IMR-90 (cell line): ENCODE results near the gene APOL3. TPM values are rescaled to one million over a fixed set of nuclear protein-coding genes. Genes with fewer than 3 reads are reported as not detected.

Source experiments
- ATAC-seq: fragments of 200-7000 bp; cut with Tn5 transposase; 2 replicates; pipeline ENCODE4 v1.9.1; 2020; ENCODE audit warnings: low read depth, mild to moderate bottlenecking, moderate library complexity
- BruUV-seq: library from RNA; stranded (reverse); fragments of 400-500 nt; replicated peaks from 2 replicates; lab custom pipeline; 2021; lab: Mats Ljungman, UMichigan
- CTCF ChIA-PET: fragments of 300-600 bp; formaldehyde crosslinking; extraction: SDS; loops from one replicate; lab custom pipeline; 2021; ENCODE audit warnings: antibody characterized with exemption; lab: Yijun Ruan, JAX
- POLR2A ChIA-PET: fragments of 300-600 bp; sonication (Branson Sonifier 250); formaldehyde crosslinking; loops from one replicate; lab custom pipeline; 2022; ENCODE audit warnings: antibody characterized with exemption; ENCODE audit not compliant: unreplicated experiment; lab: Charles Lee
- DNase-seq: peaks from one replicate; pipeline ENCODE4 v3.0.0; 2013
- H2AFZ ChIP-seq: replicated peaks from 2 replicates; pipeline ENCODE3; 2013; ENCODE audit warnings: low read length, mild to moderate bottlenecking; ENCODE audit not compliant: poor library complexity
- H2AK5ac ChIP-seq: 2 replicates; pipeline ENCODE4 v1.6.1; 2013; ENCODE audit warnings: low read depth, low read length, inconsistent platforms
- H2AK9ac ChIP-seq: replicated peaks from 2 replicates; pipeline ENCODE3; 2013; ENCODE audit warnings: mild to moderate bottlenecking, low read depth, low read length, moderate library complexity; ENCODE audit not compliant: poor library complexity
- H2BK120ac ChIP-seq: 2 replicates; pipeline ENCODE4 v1.6.1; 2013; ENCODE audit warnings: low read depth, low read length, inconsistent platforms
- H2BK15ac ChIP-seq: 3 replicates; pipeline ENCODE4 v1.6.1; 2013; ENCODE audit warnings: low read depth, low read length, inconsistent platforms
- H2BK20ac ChIP-seq: 2 replicates; pipeline ENCODE4 v1.6.1; 2013; ENCODE audit warnings: low read depth, mild to moderate bottlenecking, inconsistent platforms, low read length, moderate library complexity
- H2BK5ac ChIP-seq: 2 replicates; pipeline ENCODE4 v1.6.1; 2013; ENCODE audit warnings: mild to moderate bottlenecking, low read depth, low read length, inconsistent platforms; ENCODE audit not compliant: poor library complexity, severe bottlenecking
- H3K14ac ChIP-seq: replicated peaks from 2 replicates; pipeline ENCODE4 v1.6.1; 2013; ENCODE audit warnings: low read depth, low read length, inconsistent platforms
- H3K18ac ChIP-seq: 2 replicates; pipeline ENCODE4 v1.6.1; 2013; ENCODE audit warnings: low read depth, low read length, control low read depth
- H3K23ac ChIP-seq: 2 replicates; pipeline ENCODE4 v1.6.1; 2013; ENCODE audit warnings: low read depth, low read length, inconsistent platforms
- H3K27ac ChIP-seq: 2 replicates; pipeline ENCODE4 v1.5.1; 2013; ENCODE audit warnings: mild to moderate bottlenecking, control low read depth, low read length; ENCODE audit not compliant: insufficient read depth
- H3K27me3 ChIP-seq: 2 replicates; pipeline ENCODE4 v1.6.1; 2013; ENCODE audit warnings: low read length; ENCODE audit not compliant: control insufficient read depth, insufficient read depth
- H3K36me3 ChIP-seq: 2 replicates; pipeline ENCODE4 v1.6.1; 2013; ENCODE audit warnings: low read length, mixed read lengths; ENCODE audit not compliant: control insufficient read depth, insufficient read depth
- H3K4ac ChIP-seq: 2 replicates; pipeline ENCODE4 v1.6.1; 2013; ENCODE audit warnings: low read depth, low read length, inconsistent platforms
- H3K4me1 ChIP-seq: 2 replicates; pipeline ENCODE4 v1.6.1; 2013; ENCODE audit warnings: low read length, mixed read lengths; ENCODE audit not compliant: control insufficient read depth, insufficient read depth
- H3K4me2 ChIP-seq: 2 replicates; pipeline ENCODE4 v1.6.1; 2013; ENCODE audit warnings: low read depth, mild to moderate bottlenecking, control low read depth, low read length, moderate library complexity
- H3K4me3 ChIP-seq: 2 replicates; pipeline ENCODE4 v1.5.1; 2013; ENCODE audit warnings: low read depth, mild to moderate bottlenecking, control low read depth, low read length, moderate library complexity; ENCODE audit not compliant: insufficient read depth
- H3K56ac ChIP-seq: 2 replicates; pipeline ENCODE4 v1.6.1; 2013; ENCODE audit warnings: low read length, inconsistent platforms; ENCODE audit not compliant: insufficient read depth; ENCODE audit errors: extremely low read depth
- H3K79me1 ChIP-seq, 2 experiments: 2 replicates each; pipeline ENCODE4 v1.6.1; 2013; ENCODE audit warnings: low read length in 2 of 2, inconsistent platforms in 1 of 2, low read depth in 1 of 2
- H3K9ac ChIP-seq: 2 replicates; pipeline ENCODE4 v1.6.1; 2013; ENCODE audit warnings: low read depth, low read length, control low read depth
- H3K9me1 ChIP-seq: 2 replicates; pipeline ENCODE4 v1.6.1; 2013; ENCODE audit warnings: low read length, inconsistent platforms; ENCODE audit not compliant: insufficient read depth
- H3K9me3 ChIP-seq: 2 replicates; pipeline ENCODE4 v1.6.1; 2013; ENCODE audit warnings: low read length; ENCODE audit not compliant: control insufficient read depth, insufficient read depth
- H4K20me1 ChIP-seq: 2 replicates; pipeline ENCODE4 v1.6.1; 2013; ENCODE audit warnings: low read length, inconsistent platforms; ENCODE audit not compliant: insufficient read depth
- H4K5ac ChIP-seq: 2 replicates; pipeline ENCODE4 v1.6.1; 2013; ENCODE audit warnings: mild to moderate bottlenecking, low read depth, low read length, control low read depth
- H4K8ac ChIP-seq, 2 experiments: 2 replicates each; pipeline ENCODE4 v1.6.1; 2013; ENCODE audit warnings: low read depth in 2 of 2, low read length in 2 of 2, control low read depth in 1 of 2, inconsistent platforms in 1 of 2
- H4K91ac ChIP-seq: 2 replicates; pipeline ENCODE4 v1.6.1; 2013; ENCODE audit warnings: low read depth, low read length, inconsistent platforms; ENCODE audit not compliant: insufficient read depth
- CEBPB ChIP-seq: IDR thresholded peaks from 2 replicates; pipeline ENCODE4 v1.6.1; 2012; ENCODE audit warnings: low read depth, low read length, improper control_type of control experiment
- CHD1 ChIP-seq: IDR thresholded peaks from 2 replicates; pipeline ENCODE4 v1.6.1; 2012; ENCODE audit warnings: low read depth, low read length, improper control_type of control experiment
- ELK1 ChIP-seq: fragments of 150-350 bp; IDR thresholded peaks from 2 replicates; pipeline ENCODE4 v1.6.1; 2016; ENCODE audit warnings: low read depth, mild to moderate bottlenecking, low read length, moderate library complexity, borderline replicate concordance
- MAZ ChIP-seq: IDR thresholded peaks from 2 replicates; pipeline ENCODE4 v1.6.1; 2012; ENCODE audit warnings: low read depth, mild to moderate bottlenecking, low read length, improper control_type of control experiment, moderate library complexity, borderline replicate concordance
- POLR2A ChIP-seq: IDR thresholded peaks from 2 replicates; pipeline ENCODE4 v1.6.1; 2012; ENCODE audit warnings: mild to moderate bottlenecking, low read depth, low read length
- RFX5 ChIP-seq: IDR thresholded peaks from 2 replicates; pipeline ENCODE4 v1.8.0; 2012; ENCODE audit warnings: low read depth, mild to moderate bottlenecking, low read length, moderate library complexity
- WGBS, 2 experiments: methylation state at CpG; one replicate each; pipeline versions ENCODE4 v1.1.5 to v1.1.7; 2013; ENCODE audit warnings: missing lambda C conversion rate in 2 of 2; ENCODE audit not compliant: insufficient read length in 1 of 2; ENCODE audit errors: extremely low coverage in 2 of 2; 5-methylcytosine and 5-hydroxymethylcytosine counted together
- dilution Hi-C: fragments of 300-500 bp; cut with HindIII; formaldehyde crosslinking; loops from one replicate; pipeline ENCODE4 v1.14.3; 2018; ENCODE audit warnings: low sequenced_read_pairs; ENCODE audit not compliant: unreplicated experiment
- in situ Hi-C: fragments of 300-500 bp; cut with MboI; formaldehyde crosslinking; loops from 3 replicates; pipeline ENCODE4 v1.14.3; 2019; ENCODE audit warnings: low sequenced_read_pairs, inconsistent platforms, mixed read lengths
- intact Hi-C: fragments of 100-400 bp; cut with micrococcal nuclease; formaldehyde crosslinking; loops from 2 replicates; pipeline ENCODE4 v1.10.0; 2022
- polyA plus RNA-seq, 3 experiments: library from polyadenylated mRNA; depleted of rRNA; stranded (reverse); fragments of >200 nt; gene quantifications; 2 replicates each; pipeline ENCODE4 v1.2.3, GENCODE V29; 2012; ENCODE audit warnings: low replicate concordance in 1 of 3
- total RNA-seq: library from RNA; depleted of rRNA; stranded (reverse); fragments of >200 nt; gene quantifications from 2 replicates; pipeline ENCODE4 v1.2.3, GENCODE V29; 2012

The APOL3 gene
- total and polyA plus RNA-seq, 2 of the 4 experiments (the other 2 are of a cell fraction): 1.4 to 2.3 TPM

DNA sequence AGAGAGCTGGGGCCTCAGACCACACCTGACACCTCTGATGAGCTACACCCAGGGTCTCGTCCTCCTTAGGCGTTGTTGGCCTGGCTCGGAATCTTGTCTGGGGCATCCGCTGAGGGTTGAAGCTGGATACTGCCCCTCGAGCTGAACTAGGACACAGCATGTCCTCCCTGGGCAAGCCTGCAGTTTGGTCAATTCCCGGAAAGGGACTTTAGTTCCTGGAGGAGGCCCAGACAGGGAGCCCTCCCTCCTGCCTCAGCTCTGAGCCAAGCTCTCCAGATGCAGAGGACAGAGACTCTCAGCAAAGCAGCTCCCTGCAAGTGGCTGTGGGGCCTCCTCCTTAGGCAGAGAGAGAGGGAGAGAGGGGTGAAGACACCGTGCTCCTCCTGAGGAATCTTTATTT is 4.9 kb downstream of the APOL3 start:
- ATAC-seq: peak; percentile 30

More for the DNA sequence above, 4.9 kb downstream of the APOL3 start:
- in situ Hi-C loops: no loop called here
- peak overlapping the region; percentile 52 for H2AK9ac ChIP-seq
- no peak for TF ChIP-seq MAZ
- no peak for TF ChIP-seq ELK1
- no peak for TF ChIP-seq POLR2A
- no peak for TF ChIP-seq CHD1
- no peak for TF ChIP-seq RFX5
- TF ChIP-seq CEBPB: no peak
- peaks cover 13% of the 10 kb centered on the region; the same call in 1 of the 2 replicates for H3K4me1 ChIP-seq
- no TSS peak for BruUV-seq
- ChIA-PET POLR2A (no interaction called here), CTCF (interaction anchor here (2.8 kb wide), 1 partner anchor 24 kb away, joined by 7 read pairs; no protein-coding TSS in a partner anchor)
- H2AFZ ChIP-seq: peak overlapping the region; percentile 77
- WGBS, 2 experiments: 68% methylated on average over 5 of the region's 7 CpGs; no CpG with 5 or more reads in 1 of the 2 experiments
- intact Hi-C loops: no loop called here
- H3K27ac ChIP-seq: peak overlapping the region; percentile 35; the same call in 1 of the 2 replicates
- H3K4me2 ChIP-seq: no peak overlapping the region; the same call in 1 of the 2 replicates
- 0 out of 2 replicates have a peak overlapping the region, but pooled peaks have one; percentile 1 for H2BK120ac ChIP-seq
- no peak for DNase-seq
- H4K8ac ChIP-seq: peak overlapping the region; percentile 67 to 96
- H3K79me1 ChIP-seq: peaks cover 0 to 7% of the 10 kb centered on the region in 2 experiments; a peak in 1 of 4 replicates
- no peak overlapping the region; the same call in 2 of the 3 replicates for H2BK15ac ChIP-seq
- peaks cover 10% of the 10 kb centered on the region; the same call in 1 of the 2 replicates for H3K9me1 ChIP-seq
- H3K23ac ChIP-seq: no peak overlapping the region
- no peaks in the 10 kb centered on the region for H3K36me3 ChIP-seq
- H4K20me1 ChIP-seq: no peaks in the 10 kb centered on the region
- H2BK20ac ChIP-seq: peak overlapping the region; percentile 6; the same call in 1 of the 2 replicates
- no peak overlapping the region for H2BK5ac ChIP-seq
- dilution Hi-C loops: no loop called here
- H4K5ac ChIP-seq: peak overlapping the region; percentile 92
- H3K27me3 ChIP-seq: no peaks in the 10 kb centered on the region
- no peak overlapping the region for H3K56ac ChIP-seq
- peak overlapping the region; percentile 33; the same call in 1 of the 2 replicates for H2AK5ac ChIP-seq
- peaks cover 2% of the 10 kb centered on the region; the same call in 1 of the 2 replicates for H3K9me3 ChIP-seq
- H3K4me3 ChIP-seq: no peak overlapping the region
- H4K91ac ChIP-seq: peak overlapping the region; percentile 41; the same call in 1 of the 2 replicates
- no peak overlapping the region for H3K9ac ChIP-seq
- peak overlapping the region; percentile 96 for H3K4ac ChIP-seq
- H3K18ac ChIP-seq: peak overlapping the region; percentile 33; the same call in 1 of the 2 replicates
- H3K14ac ChIP-seq: no peak overlapping the region; the same call in 1 of the 2 replicates
